B cell (primary cell): ENCODE measurements around the gene HTT. TPM values are rescaled to one million over a fixed set of nuclear protein-coding genes. Genes with fewer than 3 reads are reported as not detected.

ENCODE experiments used
- ATAC-seq: fragments of 200-7000 bp; cut with Tn5 transposase; one replicate; pipeline ENCODE4 v1.10.0; 2021; ENCODE audit warnings: low read depth, mild to moderate bottlenecking, moderate number of reproducible peaks, moderate library complexity
- CTCF ChIA-PET: fragments of 350-600 bp; sonication (Branson Sonifier 250); formaldehyde crosslinking; loops from one replicate; lab custom pipeline; 2021; ENCODE audit warnings: antibody characterized with exemption, inconsistent platforms; lab: Charles Lee
- POLR2A ChIA-PET: fragments of 350-600 bp; sonication (Branson Sonifier 250); formaldehyde crosslinking; loops from one replicate; lab custom pipeline; 2021; ENCODE audit warnings: antibody characterized with exemption; lab: Charles Lee
- DNase-seq: peaks from one replicate; pipeline ENCODE4 v3.0.0; 2013
- H2AFZ ChIP-seq: 2 replicates; pipeline ENCODE4 v1.6.1; 2012; ENCODE audit warnings: mild to moderate bottlenecking, low read depth, low read length; ENCODE audit not compliant: insufficient read depth, poor library complexity, severe bottlenecking
- H3K27ac ChIP-seq, 2 donors: 1 replicate in 1 of 2; 2 replicates in 1 of 2; pipeline ENCODE4 v1.5.1; 2012 to 2013; ENCODE audit warnings: low read length in 2 of 2, mild to moderate bottlenecking in 2 of 2, moderate library complexity in 1 of 2
- H3K27me3 ChIP-seq, 4 experiments: fragments of 200-600 bp in 1 of 4; sonication (generic) in 1 of 4; replicated peaks in 1 of 4; 1 replicate in 2 of 4; 2 replicates in 2 of 4; pipeline versions ENCODE4 v1.6.1 to v1.7.0; 2013 to 2016; ENCODE audit warnings: low read length in 3 of 4, mild to moderate bottlenecking in 2 of 4, mixed read lengths in 1 of 4, moderate library complexity in 1 of 4; ENCODE audit not compliant: insufficient read depth in 4 of 4, control insufficient read depth in 3 of 4; ENCODE audit errors: control extremely low read depth in 1 of 4
- H3K36me3 ChIP-seq, 2 experiments: replicated peaks in 1 of 2; 1 replicate in 1 of 2; 2 replicates in 1 of 2; pipeline versions ENCODE4 v1.6.1 to v1.7.1; 2013; ENCODE audit warnings: low read length in 1 of 2; ENCODE audit not compliant: insufficient read depth in 2 of 2, control insufficient read depth in 1 of 2; ENCODE audit errors: control extremely low read depth in 1 of 2, extremely low read depth in 1 of 2
- H3K4me1 ChIP-seq, 2 donors: fragments of 200-600 bp in 1 of 2; sonication (generic) in 1 of 2; 1 replicate in 1 of 2; 2 replicates in 1 of 2; pipeline versions ENCODE4 v1.5.1 to v1.6.1; 2013 to 2017; ENCODE audit warnings: low read length in 2 of 2; ENCODE audit not compliant: control insufficient read depth in 2 of 2, insufficient read depth in 2 of 2
- H3K4me2 ChIP-seq: replicated peaks from 2 replicates; pipeline ENCODE3; 2012; ENCODE audit warnings: mild to moderate bottlenecking, low read depth, low read length; ENCODE audit not compliant: poor library complexity, severe bottlenecking
- H3K4me3 ChIP-seq, 5 experiments: fragments of 200-600 bp in 1 of 5; sonication (generic) in 1 of 5; 1 replicate in 3 of 5; 2 replicates in 2 of 5; pipeline versions ENCODE4 v1.5.1 to v1.7.0; 2011 to 2016; ENCODE audit warnings: low read length in 4 of 5, mild to moderate bottlenecking in 4 of 5, low read depth in 2 of 5, control low read depth in 1 of 5, moderate library complexity in 1 of 5; ENCODE audit not compliant: insufficient read depth in 1 of 5; ENCODE audit errors: control extremely low read depth in 1 of 5, extremely low read depth in 1 of 5
- H3K79me2 ChIP-seq: fragments of 200-600 bp; sonication (generic); one replicate; pipeline ENCODE4 v1.6.0; 2016; ENCODE audit warnings: low read length; ENCODE audit not compliant: control insufficient read depth, insufficient read depth
- H3K9ac ChIP-seq: fragments of 200-600 bp; sonication (generic); 2 replicates; pipeline ENCODE4 v1.6.1; 2017; ENCODE audit warnings: mild to moderate bottlenecking, low read length, moderate library complexity
- H3K9me3 ChIP-seq, 3 donors: one replicate each; pipeline versions ENCODE4 v1.6.1 to v1.7.1; 2013; ENCODE audit warnings: low read length in 2 of 3; ENCODE audit not compliant: control insufficient read depth in 2 of 3, insufficient read depth in 1 of 3; ENCODE audit errors: control extremely low read depth in 1 of 3
- H4K20me1 ChIP-seq: 2 replicates; pipeline ENCODE4 v1.6.0; 2012; ENCODE audit warnings: mild to moderate bottlenecking, low read length; ENCODE audit not compliant: insufficient read depth, control insufficient read depth, poor library complexity, severe bottlenecking
- H3K27ac Mint-ChIP-seq: one replicate; pipeline ENCODE4 v1.8.0; 2021; ENCODE audit warnings: mixed read lengths
- H3K27me3 Mint-ChIP-seq: one replicate; pipeline ENCODE4 v1.8.0; 2021; ENCODE audit warnings: mixed read lengths
- H3K4me1 Mint-ChIP-seq: one replicate; pipeline ENCODE4 v1.8.0; 2021; ENCODE audit warnings: mixed read lengths
- H3K4me3 Mint-ChIP-seq: one replicate; pipeline ENCODE4 v1.8.0; 2021; ENCODE audit warnings: mixed read lengths
- H3K9me3 Mint-ChIP-seq: one replicate; pipeline ENCODE4 v1.8.0; 2022; ENCODE audit warnings: mixed read lengths; ENCODE audit not compliant: insufficient read depth
- CTCF ChIP-seq: fragments of 200-600 bp; IDR thresholded peaks from one replicate; pipeline ENCODE4 v1.8.0; 2022; ENCODE audit warnings: antibody characterized with exemption, mild to moderate bottlenecking
- EZH2 ChIP-seq: IDR thresholded peaks from 2 replicates; pipeline ENCODE4 v1.6.1; 2012; ENCODE audit warnings: borderline replicate concordance, low read depth, mild to moderate bottlenecking, moderate library complexity, low read length; ENCODE audit not compliant: insufficient read depth, poor library complexity, severe bottlenecking
- WGBS: methylation state at CpG from one replicate; pipeline ENCODE4 v1.1.5; 2013; ENCODE audit warnings: missing lambda C conversion rate; ENCODE audit not compliant: insufficient coverage; 5-methylcytosine and 5-hydroxymethylcytosine counted together
- intact Hi-C: fragments of 100-400 bp; cut with micrococcal nuclease; formaldehyde crosslinking; loops from one replicate; pipeline ENCODE4 v1.10.0; 2022
- polyA plus RNA-seq: library from polyadenylated mRNA; depleted of rRNA; stranded (reverse); fragments of >200 nt; gene quantifications from 2 replicates; pipeline ENCODE4 v1.2.3, GENCODE V29; 2012
- total RNA-seq, 2 donors: library from RNA; stranded (reverse); fragments of 120-200 nt in 1 of 2; gene quantifications; 1 replicate in 1 of 2; 2 replicates in 1 of 2; pipeline versions ENCODE4 v1.2.3 to v1.2.4, GENCODE V29; 2013 to 2022

The HTT gene
- total and polyA plus RNA-seq, 2 donors (not counting 1 experiment from before 2014, with no cell fraction given), result 52.8 to 195 TPM

- intact Hi-C loops, result no loop called here
- H3K9ac ChIP-seq, result no peak overlapping the region
- no peaks in the 10 kb centered on the region for H3K4me1 ChIP-seq
- no peak overlapping the region for H3K4me3 Mint-ChIP-seq
- peaks cover 0 to 69% of the 10 kb centered on the region in 2 experiments for H3K36me3 ChIP-seq
- no peaks in the 10 kb centered on the region for H3K4me1 Mint-ChIP-seq
- H3K27ac Mint-ChIP-seq, result no peak overlapping the region
- ChIA-PET CTCF (interaction anchor here (0.6 kb wide), 1 partner anchor 50 kb away, joined by 3 read pairs; no protein-coding TSS in a partner anchor), POLR2A (no interaction called here)
- no peak overlapping the region for H3K4me3 ChIP-seq
- no peaks in the 10 kb centered on the region for H4K20me1 ChIP-seq
- H3K79me2 ChIP-seq, result no peaks in the 10 kb centered on the region
- TF ChIP-seq CTCF (no peak), EZH2 (no peak)
- ATAC-seq (no peak), DNase-seq (no peak)
- WGBS, result 96% methylated on average over 18 of the region's 19 CpGs
- no peak overlapping the region for H3K4me2 ChIP-seq
- H3K27ac ChIP-seq, result no peak overlapping the region
- no peaks in the 10 kb centered on the region for H3K9me3 Mint-ChIP-seq
- H3K27me3 ChIP-seq, result no peaks in the 10 kb centered on the region
- no peaks in the 10 kb centered on the region for H3K9me3 ChIP-seq
- H2AFZ ChIP-seq, result no peak overlapping the region
- no peaks in the 10 kb centered on the region for H3K27me3 Mint-ChIP-seq
These were observed 162.8 kb downstream of the HTT start for GRCh38 chr4:3237266-3237665.

GRCh38 chr4:3237712-3238560 is 163.5 kb downstream of the HTT start:
- TF ChIP-seq CTCF (no peak), EZH2 (no peak)
- Mint-ChIP-seq H3K4me3 (no peak overlapping the region), H3K9me3 (no peaks in the 10 kb centered on the region), H3K27ac (no peak overlapping the region), H3K27me3 (no peaks in the 10 kb centered on the region), H3K4me1 (no peaks in the 10 kb centered on the region)
- ChIA-PET CTCF (interaction anchor here (0.6 kb wide), 1 partner anchor 49 kb away, joined by 3 read pairs; no protein-coding TSS in a partner anchor), POLR2A (no interaction called here)
- DNase-seq (no peak), ATAC-seq (no peak)
- no peaks in the 10 kb centered on the region for H4K20me1 ChIP-seq
- H3K4me1 ChIP-seq, result no peaks in the 10 kb centered on the region
- H3K36me3 ChIP-seq, result peaks cover 0 to 65% of the 10 kb centered on the region in 2 experiments
- no peak overlapping the region for H3K9ac ChIP-seq
- no peaks in the 10 kb centered on the region for H3K27me3 ChIP-seq
- H3K79me2 ChIP-seq, result no peaks in the 10 kb centered on the region
- no peak overlapping the region for H2AFZ ChIP-seq
- H3K9me3 ChIP-seq, result no peaks in the 10 kb centered on the region
- no peak overlapping the region for H3K4me2 ChIP-seq
- 94% methylated on average over 21 of the region's 26 CpGs for WGBS
- intact Hi-C loops, result no loop called here
- H3K27ac ChIP-seq, result no peak overlapping the region
- H3K4me3 ChIP-seq, result no peak overlapping the region
